Measurements from ENCODE around the gene HADHA.

The HADHA gene

GRCh38 chr2:26243470-26244308 lies 743 bp downstream of the HADHA start:
- no peak for DNase-seq

- DNase-seq, result no peak
Measured at GRCh38 chr2:26241928-26242436, 2.5 kb downstream of the HADHA start.

- DNase-seq, result no peak
Measured at GRCh38 chr2:26238311-26238958, 6.0 kb downstream of the HADHA start.

GRCh38 chr2:26237868-26238267 lies 6.6 kb downstream of the HADHA start:
- no peak for DNase-seq

GRCh38 chr2:26235089-26235488 lies 9.3 kb downstream of the HADHA start:
- no peak for DNase-seq

- DNase-seq, result no peak
Measured at GRCh38 chr2:26230806-26231205, 13.6 kb downstream of the HADHA start.

- DNase-seq, result no peak
Measured at GRCh38 chr2:26229595-26229994, 14.8 kb downstream of the HADHA start.

- DNase-seq, result no peak
Measured at GRCh38 chr2:26224095-26224494, 20.3 kb downstream of the HADHA start.

GRCh38 chr2:26223018-26223417 lies 21.4 kb downstream of the HADHA start:
- DNase-seq, result no peak

GRCh38 chr2:26217720-26218119 lies 26.7 kb downstream of the HADHA start:
- no peak for DNase-seq

GRCh38 chr2:26216587-26216986 lies 27.8 kb downstream of the HADHA start:
- DNase-seq, result no peak

- no peak for DNase-seq
Measured at GRCh38 chr2:26215833-26216232, 28.6 kb downstream of the HADHA start.

- no peak for DNase-seq
Measured at GRCh38 chr2:26214759-26215158, 29.7 kb downstream of the HADHA start.

GRCh38 chr2:26212011-26212410 lies 32.4 kb downstream of the HADHA start:
- no peak for DNase-seq

- no peak for DNase-seq
Measured at GRCh38 chr2:26203906-26204305, 40.5 kb downstream of the HADHA start.

- DNase-seq, result no peak
Measured at GRCh38 chr2:26202981-26203490, 41.4 kb downstream of the HADHA start.

GRCh38 chr2:26197516-26197915 lies 46.9 kb downstream of the HADHA start:
- no peak for DNase-seq

- no peak for DNase-seq
Measured at GRCh38 chr2:26196683-26197418, 47.6 kb downstream of the HADHA start.

- no peak for DNase-seq
Measured at GRCh38 chr2:26195040-26195984, 49.1 kb downstream of the HADHA start.

- no peak for DNase-seq
Measured at GRCh38 chr2:26193578-26194231, 50.7 kb downstream of the HADHA start.

GRCh38 chr2:26191316-26192159 lies 52.9 kb downstream of the HADHA start:
- no peak for DNase-seq

All from NCI-H1436 treated with DMSO at 0.1 percent for 48 hours (cell line).